GM18498 (cell line): ENCODE measurements around the gene SH3RF3.

ENCODE experiments used
- ATAC-seq: cut with Tn5 transposase; IDR thresholded peaks from one replicate; pipeline ENCODE4 v1.9.1; 2021; ENCODE audit warnings: mild to moderate bottlenecking, moderate library complexity; ENCODE audit not compliant: unreplicated experiment

SH3RF3 gene

GRCh38 chr2:109460553-109461324, 331.7 kb downstream of the SH3RF3 start:
- ATAC-seq, result no peak

GRCh38 chr2:109463236-109463635, 334.2 kb downstream of the SH3RF3 start:
- no peak for ATAC-seq

- ATAC-seq, result no peak
Measured at GRCh38 chr2:109463891-109464290, 334.9 kb downstream of the SH3RF3 start.

GRCh38 chr2:109466674-109467575, 337.9 kb downstream of the SH3RF3 start:
- no peak for ATAC-seq

- ATAC-seq, result no peak
Measured at GRCh38 chr2:109467701-109468100, 338.7 kb downstream of the SH3RF3 start.

- ATAC-seq, result no peak
Measured at GRCh38 chr2:109468893-109469292, 339.9 kb downstream of the SH3RF3 start.

- ATAC-seq, result no peak
Measured at GRCh38 chr2:109471658-109472057, 342.7 kb downstream of the SH3RF3 start.

- no peak for ATAC-seq
Measured at GRCh38 chr2:109472331-109472959, 343.4 kb downstream of the SH3RF3 start.

GRCh38 chr2:109472974-109473373, 344.0 kb downstream of the SH3RF3 start:
- ATAC-seq, result no peak

- ATAC-seq, result no peak
Measured at GRCh38 chr2:109473616-109474318, 344.8 kb downstream of the SH3RF3 start.

- no peak for ATAC-seq
Measured at GRCh38 chr2:109474319-109474825, 345.4 kb downstream of the SH3RF3 start.

- ATAC-seq, result no peak
Measured at GRCh38 chr2:109475531-109476210, 346.7 kb downstream of the SH3RF3 start.

- no peak for ATAC-seq
Measured at GRCh38 chr2:109476641-109477441, 347.8 kb downstream of the SH3RF3 start.

- no peak for ATAC-seq
Measured at GRCh38 chr2:109478906-109479493, 350.0 kb downstream of the SH3RF3 start.

GRCh38 chr2:109479804-109480203, 350.8 kb downstream of the SH3RF3 start:
- ATAC-seq, result no peak

- ATAC-seq, result no peak
Measured at GRCh38 chr2:109480486-109481195, 351.6 kb downstream of the SH3RF3 start.

- no peak for ATAC-seq
Measured at GRCh38 chr2:109481196-109481555, 352.2 kb downstream of the SH3RF3 start.

GRCh38 chr2:109481599-109481998, 352.6 kb downstream of the SH3RF3 start:
- ATAC-seq, result no peak
